GM23338 (cell line): ENCODE results near the gene OR14C36. TPM values are rescaled to one million over a fixed set of nuclear protein-coding genes. Genes with fewer than 3 reads are reported as not detected.

ENCODE experiments used
- ATAC-seq: fragments of 200-7000 bp; cut with Tn5 transposase; 3 replicates; pipeline ENCODE4 v1.9.1; 2020
- DNase-seq: peaks from one replicate; pipeline ENCODE4 v3.0.0-alpha.2; 2015; ENCODE audit warnings: low spot score
- H2AFZ ChIP-seq: fragments of 200-600 bp; sonication (generic); 2 replicates; pipeline ENCODE4 v1.8.0; 2016; ENCODE audit warnings: antibody characterized with exemption, mild to moderate bottlenecking, moderate library complexity
- H3F3A ChIP-seq: fragments of 200-600 bp; sonication (generic); replicated peaks from 2 replicates; pipeline ENCODE4 v1.8.0; 2017; ENCODE audit warnings: antibody characterized with exemption, mixed run types, low read depth
- H3K27ac ChIP-seq: fragments of 200-600 bp; sonication (generic); 2 replicates; pipeline ENCODE4 v1.6.1; 2016; ENCODE audit warnings: low read depth
- H3K27me3 ChIP-seq: fragments of 200-600 bp; sonication (generic); 2 replicates; pipeline ENCODE4 v1.8.0; 2016; ENCODE audit warnings: mild to moderate bottlenecking, mixed run types, moderate library complexity; ENCODE audit not compliant: insufficient read depth
- H3K36me3 ChIP-seq: fragments of 200-600 bp; sonication (generic); 2 replicates; pipeline ENCODE4 v1.8.0; 2016; ENCODE audit warnings: mild to moderate bottlenecking; ENCODE audit not compliant: insufficient read depth
- H3K4me1 ChIP-seq: fragments of 200-600 bp; sonication (generic); 2 replicates; pipeline ENCODE4 v1.8.0; 2016; ENCODE audit warnings: mild to moderate bottlenecking, moderate library complexity; ENCODE audit not compliant: insufficient read depth
- H3K4me2 ChIP-seq: fragments of 200-600 bp; sonication (generic); 2 replicates; pipeline ENCODE4 v1.7.1; 2017; ENCODE audit warnings: mixed run types
- H3K4me3 ChIP-seq: fragments of 200-600 bp; sonication (generic); 2 replicates; pipeline ENCODE4 v1.6.1; 2016; ENCODE audit warnings: mixed run types
- H3K79me2 ChIP-seq: fragments of 200-600 bp; sonication (generic); replicated peaks from 2 replicates; pipeline ENCODE4 v1.8.0; 2017; ENCODE audit warnings: mild to moderate bottlenecking; ENCODE audit not compliant: insufficient read depth
- H3K9me2 ChIP-seq: fragments of 200-600 bp; sonication (generic); 2 replicates; pipeline ENCODE4 v1.8.0; 2017; ENCODE audit not compliant: insufficient read depth
- H4K20me1 ChIP-seq: fragments of 200-600 bp; sonication (generic); replicated peaks from 2 replicates; pipeline ENCODE4 v1.8.0; 2017; ENCODE audit warnings: mild to moderate bottlenecking; ENCODE audit not compliant: insufficient read depth
- H3K27ac Mint-ChIP-seq: 2 replicates; pipeline ENCODE4 v1.8.0; 2020; ENCODE audit warnings: inconsistent platforms, mild to moderate bottlenecking, moderate library complexity, mixed read lengths
- H3K27me3 Mint-ChIP-seq: 3 replicates; pipeline ENCODE4 v1.8.0; 2022; ENCODE audit warnings: low read depth, mild to moderate bottlenecking, moderate library complexity, mixed read lengths, inconsistent platforms; ENCODE audit not compliant: insufficient read depth, poor library complexity
- H3K36me3 Mint-ChIP-seq: 3 replicates; pipeline ENCODE4 v1.8.0; 2021; ENCODE audit warnings: low read depth, mild to moderate bottlenecking, inconsistent platforms, moderate library complexity, mixed read lengths
- H3K4me1 Mint-ChIP-seq: 3 replicates; pipeline ENCODE4 v1.8.0; 2020; ENCODE audit warnings: mild to moderate bottlenecking, inconsistent platforms, mixed read lengths
- H3K4me3 Mint-ChIP-seq: 3 replicates; pipeline ENCODE4 v1.8.0; 2021; ENCODE audit warnings: moderate library complexity, mild to moderate bottlenecking, inconsistent platforms, mixed read lengths
- H3K9me3 Mint-ChIP-seq: 3 replicates; pipeline ENCODE4 v1.8.0; 2020; ENCODE audit warnings: moderate library complexity, mild to moderate bottlenecking, inconsistent platforms, mixed read lengths
- CREB1 ChIP-seq: fragments of 250-450 bp; sonication (Bioruptor Pico); IDR thresholded peaks from 2 replicates; pipeline ENCODE4 v1.5.0; 2020; ENCODE audit warnings: low read depth, mild to moderate bottlenecking, moderate library complexity
- CTCF ChIP-seq, 2 experiments: fragments of 200-600 bp in 1 of 2; sonication (generic) in 1 of 2; conservative IDR thresholded peaks; 2 replicates each; pipeline versions ENCODE4 v1.5.1 to v1.6.1; 2016 to 2017; ENCODE audit warnings: antibody characterized with exemption in 2 of 2, low read depth in 2 of 2, mild to moderate bottlenecking in 2 of 2, moderate library complexity in 1 of 2
- ETS1 ChIP-seq: IDR thresholded peaks from 2 replicates; pipeline ENCODE4 v1.6.1; 2016; ENCODE audit warnings: antibody characterized with exemption
- EZH2 ChIP-seq: fragments of 200-600 bp; sonication (generic); IDR thresholded peaks from one replicate; pipeline ENCODE4 v1.8.0; 2017; ENCODE audit warnings: antibody characterized with exemption, mild to moderate bottlenecking, low read depth; ENCODE audit not compliant: unreplicated experiment
- EZH2phosphoT487 ChIP-seq: fragments of 200-600 bp; sonication (generic); IDR thresholded peaks from one replicate; pipeline ENCODE4 v1.8.1; 2018; ENCODE audit warnings: antibody characterized with exemption; ENCODE audit not compliant: unreplicated experiment
- JUNB ChIP-seq: IDR thresholded peaks from one replicate; pipeline ENCODE4 v1.6.1; 2016; ENCODE audit warnings: antibody characterized with exemption; ENCODE audit not compliant: unreplicated experiment
- NANOG ChIP-seq: IDR thresholded peaks from 2 replicates; pipeline ENCODE4 v1.6.1; 2016; ENCODE audit warnings: antibody characterized with exemption, borderline replicate concordance
- POLR2AphosphoS5 ChIP-seq: IDR thresholded peaks from 2 replicates; pipeline ENCODE4 v1.6.1; 2016; ENCODE audit warnings: antibody characterized with exemption, low read depth
- REST ChIP-seq: IDR thresholded peaks from one replicate; pipeline ENCODE4 v1.6.1; 2018; ENCODE audit warnings: antibody characterized with exemption; ENCODE audit not compliant: unreplicated experiment
- STAT1 ChIP-seq: IDR thresholded peaks from one replicate; pipeline ENCODE4 v1.6.1; 2016; ENCODE audit warnings: antibody characterized with exemption; ENCODE audit not compliant: unreplicated experiment
- ZNF114 ChIP-seq: fragments of 250-450 bp; sonication (Bioruptor Pico); IDR thresholded peaks from 2 replicates; pipeline ENCODE4 v1.5.0; 2020; ENCODE audit warnings: mild to moderate bottlenecking, moderate library complexity
- ZNF331 ChIP-seq: fragments of 250-450 bp; sonication (Bioruptor Pico); IDR thresholded peaks from 2 replicates; pipeline ENCODE4 v1.5.0; 2020; ENCODE audit warnings: low read depth, mild to moderate bottlenecking, moderate library complexity
- ZNF462 ChIP-seq: fragments of 250-450 bp; sonication (Bioruptor Pico); IDR thresholded peaks from 2 replicates; pipeline ENCODE4 v1.5.0; 2020; ENCODE audit warnings: mild to moderate bottlenecking, moderate library complexity
- polyA plus RNA-seq: library from polyadenylated mRNA; unstranded; fragments of >200 nt; fragmentation: Nextera tagmentation; extraction: Ambion mirVana; gene quantifications from 2 replicates; pipeline ENCODE4 v1.2.1, GENCODE V29; 2016
- total RNA-seq: library from RNA; depleted of rRNA; stranded (reverse); fragments of >200 nt; shearing (Covaris generic); gene quantifications from 2 replicates; pipeline ENCODE4 v1.2.3, GENCODE V29; 2014

Gene OR14C36
- total and polyA plus RNA-seq, 2 experiments from 2014 or later: not detected

GRCh38 chr1:248393050-248393449 lies 44.5 kb downstream of the OR14C36 start:
- H2AFZ ChIP-seq: no peak overlapping the region
- no peak for DNase-seq
- 0 out of 2 replicates have a peak, but pooled peaks cover 15% of the 10 kb centered on the region for H3K36me3 ChIP-seq
- no peaks in the 10 kb centered on the region for H4K20me1 ChIP-seq
- H3K4me1 ChIP-seq: no peaks in the 10 kb centered on the region
- H3K4me3 ChIP-seq: no peak overlapping the region
- Mint-ChIP-seq H3K9me3 (peaks cover 98% of the 10 kb centered on the region), H3K4me3 (no peak overlapping the region), H3K27ac (no peak overlapping the region), H3K4me1 (no peaks in the 10 kb centered on the region), H3K36me3 (peaks cover 25% of the 10 kb centered on the region), H3K27me3 (no peaks in the 10 kb centered on the region)
- H3K4me2 ChIP-seq: no peak overlapping the region
- TF ChIP-seq ZNF331 (CRISPR knock-in tag) (no peak), REST (no peak), POLR2AphosphoS5 (no peak), CREB1 (CRISPR knock-in tag) (no peak), CTCF (conservative IDR thresholded peaks at IDR 0.05; ENCODE audit: low read depth in 2 of 2) (no peak), ZNF114 (no peak), JUNB (no peak), ZNF462 (CRISPR knock-in tag) (no peak), NANOG (no peak), EZH2 (no peak), EZH2phosphoT487 (no peak), STAT1 (no peak), ETS1 (no peak)
- H3K27me3 ChIP-seq: no peaks in the 10 kb centered on the region
- H3K27ac ChIP-seq: no peak overlapping the region
- no peaks in the 10 kb centered on the region for H3K79me2 ChIP-seq
- ATAC-seq: no peak
- H3K9me2 ChIP-seq: no peaks in the 10 kb centered on the region
- no peaks in the 10 kb centered on the region for H3F3A ChIP-seq
